Measurements from ENCODE around the gene KLRC4. TPM values are rescaled to one million over a fixed set of nuclear protein-coding genes. Genes with fewer than 3 reads are reported as not detected.
"Not testable (repeated sequence)": the region's sequence is repeated elsewhere in the genome, so short reads cannot be mapped to it uniquely, and the experiment has no call there.

KLRC4 gene
- total RNA-seq, 1 experiment from 2014 or later: not detected

DNA sequence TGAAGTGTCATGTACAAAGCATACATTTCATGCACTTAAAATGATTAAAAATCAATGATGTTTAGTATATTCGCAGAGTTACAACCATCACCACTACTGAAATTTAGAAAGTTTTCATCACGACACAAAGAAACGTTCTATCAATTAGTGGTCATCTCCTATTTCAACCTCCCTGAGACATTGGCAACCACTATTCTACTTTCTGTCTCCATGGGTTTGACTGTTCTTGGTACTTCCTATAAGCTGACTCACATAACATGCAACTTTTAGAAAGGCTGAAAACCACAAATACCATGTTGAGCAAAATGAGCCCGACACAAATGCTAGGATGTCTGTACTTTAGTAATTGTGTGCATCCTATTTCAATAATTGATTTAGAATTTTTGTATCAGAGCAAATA, 21.1 kb upstream of the KLRC4 start:
- H3K4me3 ChIP-seq (ENCODE audit: low read depth, low read length); POLR2A ChIA-PET; CTCF ChIA-PET; H3K4me1 Mint-ChIP-seq (ENCODE audit: low read depth, unreplicated experiment); H3K9me3 ChIP-seq; H3K9me3 Mint-ChIP-seq (ENCODE audit: unreplicated experiment); H3K27me3 ChIP-seq (replicated peaks; ENCODE audit: control insufficient read depth, insufficient read depth, low read length); intact Hi-C loops (cut with micrococcal nuclease; ENCODE audit: unreplicated experiment); H3K36me3 ChIP-seq (ENCODE audit: control insufficient read depth, insufficient read depth, low read length); BruUV-seq (replicated peaks); H3K4me1 ChIP-seq; H3K27me3 Mint-ChIP-seq (ENCODE audit: insufficient read depth, unreplicated experiment); DNase-seq; H3K4me3 Mint-ChIP-seq (ENCODE audit: unreplicated experiment); H3K27ac Mint-ChIP-seq (ENCODE audit: unreplicated experiment); H3K36me3 Mint-ChIP-seq (ENCODE audit: insufficient read depth, unreplicated experiment): not testable (repeated sequence)

DNA sequence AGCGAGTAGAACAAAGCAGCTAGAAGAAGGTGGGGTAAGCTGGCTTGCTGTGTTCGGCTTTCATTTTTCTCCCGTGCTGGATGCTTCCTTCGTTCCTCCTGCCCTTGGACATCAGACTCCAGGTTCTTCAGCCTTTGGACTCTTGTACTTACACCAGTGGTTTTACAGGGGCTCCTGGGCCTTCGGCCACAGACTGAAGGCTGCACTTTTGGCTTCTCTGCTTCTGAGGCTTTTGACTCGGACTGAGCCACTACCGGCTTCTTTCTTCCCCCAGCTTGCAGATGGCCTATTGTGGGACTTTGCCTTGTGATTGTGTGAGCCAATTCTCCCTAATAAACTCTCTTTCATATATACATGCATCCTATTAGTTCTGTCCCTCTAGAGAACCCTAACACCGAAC, 16.4 kb upstream of the KLRC4 start:
- BruUV-seq (replicated peaks); H3K4me3 ChIP-seq (ENCODE audit: low read depth, low read length); H3K27ac Mint-ChIP-seq (ENCODE audit: unreplicated experiment); H3K27me3 ChIP-seq (replicated peaks; ENCODE audit: control insufficient read depth, insufficient read depth, low read length); H3K36me3 ChIP-seq (ENCODE audit: control insufficient read depth, insufficient read depth, low read length); H3K27me3 Mint-ChIP-seq (ENCODE audit: insufficient read depth, unreplicated experiment); H3K36me3 Mint-ChIP-seq (ENCODE audit: insufficient read depth, unreplicated experiment); POLR2A ChIA-PET; intact Hi-C loops (cut with micrococcal nuclease; ENCODE audit: unreplicated experiment); H3K4me1 ChIP-seq; DNase-seq; H3K9me3 Mint-ChIP-seq (ENCODE audit: unreplicated experiment); CTCF ChIA-PET; H3K9me3 ChIP-seq; H3K4me3 Mint-ChIP-seq (ENCODE audit: unreplicated experiment); H3K4me1 Mint-ChIP-seq (ENCODE audit: low read depth, unreplicated experiment): not testable (repeated sequence)

DNA sequence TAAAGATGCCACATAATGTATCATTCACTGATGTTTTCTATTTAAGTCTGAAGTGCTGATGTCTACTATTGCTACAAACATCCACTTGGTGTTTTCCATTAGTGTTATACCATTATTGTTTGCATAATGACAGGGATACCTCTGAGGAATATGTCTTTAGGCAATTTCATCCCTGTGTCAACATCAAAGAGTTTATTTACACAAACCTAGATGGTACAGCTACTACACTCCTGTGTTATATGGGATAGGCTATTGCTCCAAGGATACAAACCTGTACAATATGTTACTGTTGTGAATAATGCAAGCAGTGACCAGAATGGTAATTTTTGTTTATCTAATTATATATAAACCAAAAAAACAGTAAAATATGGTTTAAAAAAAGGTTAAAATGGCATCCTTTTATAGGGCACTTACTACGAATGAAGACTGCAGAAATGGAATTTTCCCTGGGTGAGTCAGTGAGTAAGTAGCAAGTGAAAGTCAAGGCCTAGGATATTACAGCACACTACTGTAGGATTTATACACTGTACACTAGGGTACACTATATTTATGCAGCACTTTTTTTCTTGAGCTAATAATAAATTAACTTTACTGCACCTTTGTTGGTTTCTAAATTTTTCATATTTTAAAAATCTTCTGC, 14.8 kb upstream of the KLRC4 start:
- CTCF ChIA-PET; H3K27me3 ChIP-seq (replicated peaks; ENCODE audit: control insufficient read depth, insufficient read depth, low read length); H3K4me3 Mint-ChIP-seq (ENCODE audit: unreplicated experiment); BruUV-seq (replicated peaks); intact Hi-C loops (cut with micrococcal nuclease; ENCODE audit: unreplicated experiment); POLR2A ChIA-PET; H3K27me3 Mint-ChIP-seq (ENCODE audit: insufficient read depth, unreplicated experiment); H3K9me3 Mint-ChIP-seq (ENCODE audit: unreplicated experiment); H3K36me3 ChIP-seq (ENCODE audit: control insufficient read depth, insufficient read depth, low read length); H3K9me3 ChIP-seq; H3K36me3 Mint-ChIP-seq (ENCODE audit: insufficient read depth, unreplicated experiment); DNase-seq; H3K27ac Mint-ChIP-seq (ENCODE audit: unreplicated experiment); H3K4me3 ChIP-seq (ENCODE audit: low read depth, low read length); H3K4me1 Mint-ChIP-seq (ENCODE audit: low read depth, unreplicated experiment); H3K4me1 ChIP-seq: not testable (repeated sequence)

DNA sequence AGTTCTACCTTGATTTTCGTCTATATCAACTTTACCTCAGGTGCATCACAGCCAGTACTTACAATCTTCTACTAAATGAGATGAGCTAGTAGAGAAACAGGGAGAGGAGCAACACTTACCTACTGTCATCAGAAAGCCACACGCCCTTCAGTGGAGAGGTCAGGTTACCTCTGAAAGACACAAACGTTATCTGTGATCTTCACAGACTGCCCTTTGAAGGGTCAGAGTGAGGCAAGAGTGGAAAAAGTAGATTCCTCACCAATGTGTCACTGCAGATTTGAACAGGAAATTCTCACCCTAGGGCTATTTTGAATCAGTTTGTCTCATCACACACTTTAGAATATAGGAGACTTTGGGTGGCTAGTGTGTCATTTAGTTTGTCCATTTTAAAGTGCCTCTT, 12.6 kb upstream of the KLRC4 start:
- intact Hi-C loops (cut with micrococcal nuclease; ENCODE audit: unreplicated experiment); H3K36me3 Mint-ChIP-seq (ENCODE audit: insufficient read depth, unreplicated experiment); H3K9me3 ChIP-seq; H3K36me3 ChIP-seq (ENCODE audit: control insufficient read depth, insufficient read depth, low read length); H3K27me3 ChIP-seq (replicated peaks; ENCODE audit: control insufficient read depth, insufficient read depth, low read length); CTCF ChIA-PET; POLR2A ChIA-PET; H3K4me3 ChIP-seq (ENCODE audit: low read depth, low read length); H3K27ac Mint-ChIP-seq (ENCODE audit: unreplicated experiment); H3K4me1 Mint-ChIP-seq (ENCODE audit: low read depth, unreplicated experiment); BruUV-seq (replicated peaks); H3K4me3 Mint-ChIP-seq (ENCODE audit: unreplicated experiment); H3K27me3 Mint-ChIP-seq (ENCODE audit: insufficient read depth, unreplicated experiment); H3K4me1 ChIP-seq; H3K9me3 Mint-ChIP-seq (ENCODE audit: unreplicated experiment): not testable (repeated sequence)
- DNase-seq: peak; percentile 67 to 72

DNA sequence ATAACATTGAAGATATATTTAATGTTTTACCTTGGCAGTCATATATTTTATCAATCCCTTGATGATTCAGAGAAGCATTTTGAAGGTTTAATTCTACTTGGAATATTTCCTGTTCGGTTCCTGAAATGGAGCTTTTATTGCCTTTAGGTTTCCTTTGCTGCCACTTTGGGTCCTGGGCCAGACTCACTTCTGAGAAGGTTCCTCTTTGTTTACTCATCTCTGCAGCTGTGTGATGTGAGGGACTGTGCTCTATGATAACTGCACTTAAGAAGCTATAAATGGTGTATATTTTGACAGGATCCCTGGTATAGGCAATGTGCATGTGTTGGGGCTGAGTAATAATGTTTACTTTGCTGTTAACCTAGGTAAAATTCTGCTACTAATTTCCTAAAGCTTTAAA, 10.8 kb upstream of the KLRC4 start, which contains the start of gene KLRC3:
Gene KLRC3, minus strand, starts transcription at position 262 of the 400 bp plus-strand sequence. Its CDS starts 45 bp downstream, at position 217.
- BruUV-seq (replicated peaks); H3K4me3 Mint-ChIP-seq (ENCODE audit: unreplicated experiment); H3K27me3 ChIP-seq (replicated peaks; ENCODE audit: control insufficient read depth, insufficient read depth, low read length); H3K4me1 Mint-ChIP-seq (ENCODE audit: low read depth, unreplicated experiment); H3K4me1 ChIP-seq; H3K27ac Mint-ChIP-seq (ENCODE audit: unreplicated experiment); H3K36me3 Mint-ChIP-seq (ENCODE audit: insufficient read depth, unreplicated experiment); H3K4me3 ChIP-seq (ENCODE audit: low read depth, low read length); POLR2A ChIA-PET; intact Hi-C loops (cut with micrococcal nuclease; ENCODE audit: unreplicated experiment); H3K9me3 ChIP-seq; H3K9me3 Mint-ChIP-seq (ENCODE audit: unreplicated experiment); DNase-seq; H3K36me3 ChIP-seq (ENCODE audit: control insufficient read depth, insufficient read depth, low read length); CTCF ChIA-PET; H3K27me3 Mint-ChIP-seq (ENCODE audit: insufficient read depth, unreplicated experiment): not testable (repeated sequence)

Measured in Caco-2 (cell line).